Heart left ventricle (tissue), 13 donors: ENCODE data around the gene TFF3.

Experiments used
- CTCF ChIP-seq, 12 donors: fragments of 200-600 bp; sonication (generic) in 4 of 12; IDR thresholded peaks; one replicate each; pipeline versions ENCODE4 v1.5.0 to v1.8.0; 2018 to 2022; ENCODE audit warnings: antibody characterized with exemption in 12 of 12, mild to moderate bottlenecking in 5 of 12
- POLR2A ChIP-seq, 2 donors: fragments of 450-650 bp; IDR thresholded peaks; one replicate each; pipeline ENCODE4 v1.6.1; 2017; ENCODE audit warnings: antibody characterized with exemption in 2 of 2, mild to moderate bottlenecking in 2 of 2, moderate library complexity in 2 of 2
- donor health status: ischemic (EF 13 %, LVEDD 7.1; RV severe dilation, severe dysfunction).
- donor health status: DM: no; HTN: yes; CAD: no.
- donor health status: DM: no; HTN: no; CAD: no.
- donor health status: ischemic (EF 25% LVEDD 6.9; RV normal size, moderate dysfunction).
- donor health status: ischemic (EF 25% LVEDD 5.7; RV mildly dilated, moderate dysfunction).
- donor health status: ischemic (EF 35%, LVEDD 5.7; RV mildly dilated, moderate dysfunction).
- donor health status: nonischemic (EF 11% LVEDD 7.7; RV severe dilation, severe dysfunction).
- donor health status: DM: yes; HTN: yes; CAD: no.
- donor health status: PGD.
- donor health status: ischemic (EF 29% LVEDD 5.4; RV normal size, mild dysfunction).
- donor health status: nonischemic (EF 23%, LVEDD 6.1; RV moderate dilation, normal function).

DNA sequence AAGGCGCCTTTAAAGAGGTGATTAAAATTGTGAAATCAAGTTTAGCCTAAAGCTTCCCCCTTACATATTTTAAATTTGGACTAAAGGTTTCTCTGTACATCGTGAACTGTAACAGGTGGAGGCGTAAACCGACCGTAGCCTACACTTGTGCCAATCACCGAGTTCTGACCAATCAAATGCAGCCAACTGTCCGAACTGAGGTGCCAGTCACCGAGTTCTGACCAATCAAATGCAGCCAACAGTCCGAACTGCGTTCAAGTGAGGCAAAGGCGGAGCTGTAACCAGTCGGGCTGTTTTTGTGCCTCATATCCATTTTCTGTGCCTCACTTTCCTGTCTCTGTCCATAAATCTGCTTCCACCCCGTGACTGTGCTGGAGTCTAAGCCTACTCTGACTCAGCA is 43.7 kb upstream of the TFF3 start:
- TF ChIP-seq CTCF (IDR thresholded peaks at IDR 0.05) (no peak), POLR2A (IDR thresholded peaks at IDR 0.05) (no peak)
